ENCODE data around the gene FUT4.
"Not testable (repeated sequence)": the region's sequence is repeated elsewhere in the genome, so short reads cannot be mapped to it uniquely, and the experiment has no call there.

Gene FUT4

DNA sequence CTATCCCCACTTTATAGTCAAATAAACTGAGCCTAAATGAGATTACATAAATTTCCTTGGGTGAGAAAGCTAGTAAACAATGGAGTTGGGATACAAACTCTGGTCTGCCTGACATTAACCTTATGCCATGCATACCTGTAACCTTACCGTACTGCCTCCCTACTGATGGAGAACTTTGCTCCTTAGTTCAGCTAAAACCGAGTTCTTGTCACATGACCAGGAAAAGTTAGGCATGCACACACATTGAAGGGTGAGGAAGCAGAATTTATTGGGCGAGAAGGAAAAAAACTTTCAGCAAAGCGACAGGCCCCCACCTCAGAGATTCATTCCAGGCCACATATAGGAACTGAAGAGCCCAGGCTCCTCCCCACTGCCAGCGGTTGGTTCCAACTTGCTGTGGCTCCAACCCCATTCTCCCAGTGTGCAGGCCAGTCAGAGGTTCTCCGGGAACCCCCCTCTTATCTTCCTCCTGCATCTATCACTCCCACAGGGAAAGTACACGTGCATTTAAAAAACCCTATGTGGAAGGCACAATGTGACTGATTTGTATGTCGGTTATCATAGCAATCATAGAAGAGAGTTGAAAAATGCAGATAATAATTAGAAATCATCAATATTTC is 20.2 kb downstream of the FUT4 start:
- TF ChIP-seq GATA1 (IDR thresholded peaks at IDR 0.05; ENCODE audit: low read depth, low read length) (no peak), POLR2A (IDR thresholded peaks at IDR 0.05; ENCODE audit: low read length) (no peak)
- no peak for DNase-seq

DNA sequence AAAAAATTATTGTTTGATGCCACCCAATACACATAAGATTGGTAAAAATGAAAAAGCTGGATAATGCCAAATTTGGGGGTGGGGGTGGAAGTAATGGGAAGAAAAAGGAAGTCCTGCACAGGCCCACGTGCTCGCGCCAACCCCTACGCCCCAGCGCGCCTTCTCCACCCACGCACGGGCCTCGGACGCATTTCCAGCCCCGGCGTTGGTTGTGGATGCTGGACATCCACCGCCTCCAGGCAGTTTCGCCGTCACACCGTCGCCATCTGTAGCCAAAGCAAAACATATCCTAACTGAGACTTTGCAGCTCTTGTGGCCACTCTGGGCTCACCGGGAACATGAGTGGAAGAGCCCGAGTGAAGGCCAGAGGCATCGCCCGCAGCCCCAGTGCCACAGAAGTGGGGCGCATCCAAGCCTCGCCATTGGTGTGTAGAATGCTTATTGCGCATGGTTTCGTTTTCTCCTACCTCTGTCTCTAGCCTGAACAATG is 23.5 kb downstream of the FUT4 start, which contains the start of gene PIWIL4:
TSS of gene PIWIL4 (plus strand) at position 188 of the 490 bp plus-strand sequence. CDS start at position 339, 151 bp downstream.
- no peak for DNase-seq
- TF ChIP-seq GATA1 (IDR thresholded peaks at IDR 0.05; ENCODE audit: low read depth, low read length) (no peak), POLR2A (IDR thresholded peaks at IDR 0.05; ENCODE audit: low read length) (no peak)

DNA sequence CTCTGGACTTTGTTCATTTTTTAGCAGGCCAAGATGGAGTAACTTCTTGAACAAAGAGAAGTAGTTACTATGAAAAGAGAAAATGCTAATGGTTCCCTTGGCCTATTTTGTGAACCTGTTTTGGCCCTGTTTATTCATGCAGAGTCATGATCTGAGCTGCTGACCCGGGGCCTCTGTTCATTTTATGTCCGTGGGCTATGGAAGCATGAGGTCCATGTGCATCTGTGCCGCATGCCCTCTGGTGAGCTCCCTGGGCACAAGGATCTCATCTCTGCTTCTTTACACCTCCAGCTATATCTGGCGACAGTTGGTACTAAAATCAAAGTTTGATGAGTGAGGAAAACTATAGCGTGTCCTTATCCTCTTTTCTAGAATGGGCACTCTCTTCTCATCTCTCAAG is 24.5 kb downstream of the FUT4 start:
- TF ChIP-seq POLR2A (IDR thresholded peaks at IDR 0.05; ENCODE audit: low read length): no peak
- TF ChIP-seq GATA1 (IDR thresholded peaks at IDR 0.05; ENCODE audit: low read depth, low read length): no peak
- no peak for DNase-seq

DNA sequence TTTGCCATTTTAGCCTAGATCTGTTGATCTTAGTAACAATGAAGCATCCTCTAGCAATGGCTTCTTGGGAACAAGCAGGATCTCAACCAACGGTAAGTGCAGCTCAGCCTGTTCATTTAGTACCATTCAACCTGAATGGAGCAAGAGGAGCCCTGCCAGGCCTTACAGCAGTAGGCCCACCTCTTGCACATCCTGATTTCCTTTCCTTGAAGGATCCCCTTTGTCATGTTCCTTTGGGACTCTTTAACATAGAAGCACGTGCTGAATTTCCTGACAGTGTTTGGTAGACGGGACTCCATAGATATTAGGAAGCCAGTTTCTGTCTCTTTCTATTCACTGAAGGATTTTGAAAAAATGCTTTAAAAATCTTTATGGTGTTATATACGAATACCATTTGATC is 25.0 kb downstream of the FUT4 start:
- no peak for DNase-seq
- TF ChIP-seq POLR2A (IDR thresholded peaks at IDR 0.05; ENCODE audit: low read length) (no peak), GATA1 (IDR thresholded peaks at IDR 0.05; ENCODE audit: low read depth, low read length) (no peak)

DNA sequence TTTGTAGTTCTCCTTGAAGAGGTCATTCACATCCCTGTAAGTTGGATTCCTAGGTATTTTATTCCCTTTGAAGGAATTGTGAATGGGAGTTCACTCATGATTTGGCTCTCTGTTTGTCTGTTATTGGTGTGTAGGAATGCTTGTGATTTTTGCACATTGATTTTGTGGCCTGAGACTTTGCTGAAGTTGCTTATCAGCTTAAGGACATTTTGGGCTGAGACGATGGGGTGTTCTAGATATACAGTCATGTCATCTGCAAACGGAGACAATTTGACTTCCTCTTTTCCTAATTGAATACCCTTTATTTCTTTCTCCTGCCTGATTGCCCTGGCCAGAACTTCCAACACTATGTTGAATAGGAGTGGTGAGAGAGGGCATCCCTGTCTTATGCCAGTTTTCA is 29.3 kb downstream of the FUT4 start:
- not testable (repeated sequence) for DNase-seq

DNA sequence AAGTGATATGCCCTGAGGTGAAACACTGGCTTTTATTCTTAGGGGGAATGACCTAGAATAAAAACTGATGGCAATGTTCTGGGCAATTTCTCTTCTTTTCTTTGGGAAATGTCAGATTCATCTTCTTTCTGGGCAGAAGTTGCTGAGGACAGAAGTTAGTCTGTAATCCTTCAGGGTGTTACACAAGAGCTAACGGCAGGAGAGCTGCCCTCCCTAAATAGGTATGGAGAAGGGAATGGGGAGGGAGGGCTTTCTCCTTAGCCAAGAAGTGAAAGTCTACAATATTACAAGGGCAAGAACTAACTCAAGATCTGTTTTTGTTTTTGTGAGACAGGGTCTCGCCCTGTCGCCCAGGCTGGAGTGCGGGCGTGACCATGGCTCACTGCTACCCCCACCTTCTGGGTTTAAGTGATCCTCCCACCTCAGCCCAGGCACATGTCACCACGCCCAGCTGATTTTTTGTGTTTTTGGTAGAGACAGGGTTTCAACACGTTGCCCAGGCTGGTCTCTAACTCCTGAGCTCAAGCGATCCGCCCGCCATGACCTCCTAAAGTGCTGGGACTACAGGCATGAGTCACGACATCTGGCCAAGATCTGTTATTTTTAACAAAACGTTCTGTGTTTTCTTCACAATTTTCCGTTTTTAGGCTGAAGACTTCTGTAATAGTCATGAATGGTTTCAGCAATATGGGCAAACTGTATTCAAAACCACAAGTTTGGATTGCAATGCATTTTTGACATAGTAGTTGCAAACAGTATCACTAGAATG is 30.7 kb downstream of the FUT4 start:
- TF ChIP-seq GATA1 (IDR thresholded peaks at IDR 0.05; ENCODE audit: low read depth, low read length): no peak
- no peak for TF ChIP-seq POLR2A (IDR thresholded peaks at IDR 0.05; ENCODE audit: low read length)
- DNase-seq: no peak

DNA sequence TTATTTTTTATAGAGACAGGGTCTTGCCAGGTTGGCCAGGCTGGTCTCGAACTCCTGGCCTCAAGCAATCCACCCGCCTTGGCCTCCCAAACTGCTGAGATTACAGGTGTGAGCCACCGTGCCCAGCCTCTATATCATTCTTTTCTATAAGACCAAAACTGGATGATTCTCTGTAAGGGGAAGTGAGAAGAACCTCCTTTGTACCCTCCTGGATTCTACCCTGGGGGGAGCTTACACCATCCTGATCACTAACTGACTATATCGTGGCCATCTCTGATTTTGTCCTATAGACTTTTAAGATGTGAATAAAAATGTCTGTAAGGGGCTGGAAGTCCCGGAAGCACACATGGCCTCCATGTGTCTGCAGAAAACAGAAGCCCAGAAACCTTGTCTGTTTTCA is 32.6 kb downstream of the FUT4 start:
- DNase-seq: no peak
- TF ChIP-seq GATA1 (IDR thresholded peaks at IDR 0.05; ENCODE audit: low read depth, low read length) (no peak), POLR2A (IDR thresholded peaks at IDR 0.05; ENCODE audit: low read length) (no peak)

DNA sequence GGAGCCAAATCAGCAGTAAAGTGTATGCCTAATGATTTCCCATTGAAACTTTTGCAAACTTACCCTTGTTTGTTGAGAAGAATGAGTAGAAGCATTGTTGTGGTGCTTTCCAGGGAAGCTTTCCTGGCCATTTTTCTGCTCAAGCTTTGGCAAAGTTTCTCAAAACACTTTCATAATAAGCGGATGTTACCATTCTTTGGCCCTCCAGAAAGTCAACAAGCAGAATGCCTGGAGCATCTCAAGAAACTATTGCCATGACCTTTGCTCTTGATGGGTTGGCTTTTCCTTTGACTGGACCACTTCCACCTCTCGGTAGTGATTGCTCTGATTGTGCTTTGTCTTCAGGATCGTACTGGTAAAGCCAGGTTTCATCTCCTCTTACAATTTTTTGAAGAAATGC is 34.1 kb downstream of the FUT4 start:
- no peak for DNase-seq
- TF ChIP-seq GATA1 (IDR thresholded peaks at IDR 0.05; ENCODE audit: low read depth, low read length) (no peak), POLR2A (IDR thresholded peaks at IDR 0.05; ENCODE audit: low read length) (no peak)

DNA sequence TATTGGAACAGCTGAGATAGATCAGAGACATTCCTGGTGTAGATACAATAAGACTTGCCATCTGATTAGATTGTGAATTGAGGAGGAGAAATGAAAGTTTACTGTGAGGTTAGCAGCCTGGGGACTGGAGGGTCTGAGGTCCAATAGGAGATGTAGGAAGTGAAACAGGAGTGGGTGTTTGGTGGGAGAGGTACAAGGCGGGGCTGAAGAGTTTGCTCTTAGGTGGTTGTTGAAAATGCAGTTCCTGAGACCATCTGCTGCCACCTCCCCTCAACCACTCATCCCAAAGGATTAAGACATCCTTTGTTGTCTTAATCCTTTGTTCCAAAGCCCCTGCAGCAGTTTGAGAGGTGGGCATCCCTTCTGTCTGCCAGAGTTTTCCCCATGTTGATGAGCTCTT is 38.2 kb downstream of the FUT4 start:
- DNase-seq: no peak
- TF ChIP-seq GATA1 (IDR thresholded peaks at IDR 0.05; ENCODE audit: low read depth, low read length) (no peak), POLR2A (IDR thresholded peaks at IDR 0.05; ENCODE audit: low read length) (no peak)

DNA sequence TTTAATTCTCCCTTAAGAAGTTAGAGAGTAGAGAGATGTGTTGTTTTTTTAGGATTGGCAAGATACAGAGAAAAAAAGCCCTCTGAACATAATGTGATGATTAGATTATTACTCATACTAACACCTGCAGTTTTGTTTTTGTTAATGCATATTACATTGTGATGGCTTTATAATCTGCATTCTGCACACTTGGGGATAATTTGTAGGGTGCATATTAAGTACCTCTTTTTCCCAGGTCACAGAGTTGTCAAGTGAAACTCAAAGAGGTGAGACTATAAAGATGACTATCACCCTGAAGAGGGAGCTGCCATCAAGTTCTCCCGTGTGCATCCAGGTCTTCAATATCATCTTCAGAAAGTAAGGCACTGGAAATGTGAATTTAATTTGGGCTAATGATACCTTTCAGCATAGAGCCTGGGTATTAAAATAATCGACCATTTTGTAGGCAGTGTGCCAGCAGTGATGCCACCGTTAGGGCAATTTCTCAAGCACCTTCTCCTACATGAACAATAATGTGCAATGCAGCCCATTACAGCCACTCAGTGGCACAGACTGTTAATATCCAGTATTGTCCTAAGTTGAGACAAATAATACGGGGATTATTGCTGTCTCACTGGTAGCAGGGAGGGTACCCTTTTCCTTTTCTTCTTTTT is 39.6 kb downstream of the FUT4 start:
- no peak for DNase-seq

DNA sequence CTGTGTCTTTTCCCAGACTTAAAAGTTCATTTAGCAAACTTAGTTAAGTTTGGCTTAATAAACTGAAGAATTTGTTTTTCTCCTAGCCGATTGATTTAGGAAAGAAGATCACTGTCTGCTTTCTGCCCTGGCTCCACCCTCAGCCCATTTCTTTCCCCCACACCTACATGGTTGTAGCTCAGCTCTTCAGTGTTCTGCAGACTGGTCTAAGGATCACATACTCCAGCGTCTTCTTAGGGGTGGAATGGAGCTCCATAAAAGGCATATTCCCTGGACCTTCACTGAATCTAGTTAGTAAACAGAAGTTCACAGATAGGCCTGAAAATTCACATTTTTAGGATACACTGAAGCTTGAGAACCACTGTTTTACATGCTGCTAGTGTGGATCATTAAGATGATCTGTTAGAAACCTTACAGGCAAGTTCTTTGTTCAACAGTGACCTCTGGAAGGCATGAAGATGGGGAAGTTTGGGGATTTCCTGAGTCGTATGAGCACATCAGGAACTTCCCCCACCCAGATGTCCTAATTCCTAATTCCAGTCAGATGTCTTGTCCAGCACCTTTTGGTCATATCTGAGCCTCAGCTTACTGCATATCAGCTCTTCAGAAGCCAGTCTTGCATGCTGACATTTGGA is 40.3 kb downstream of the FUT4 start:
- no peak for DNase-seq
- TF ChIP-seq POLR2A (IDR thresholded peaks at IDR 0.05; ENCODE audit: low read length): no peak
- TF ChIP-seq GATA1 (IDR thresholded peaks at IDR 0.05; ENCODE audit: low read depth, low read length): no peak

More for the DNA sequence above, 39.6 kb downstream of the FUT4 start:
- TF ChIP-seq POLR2A (IDR thresholded peaks at IDR 0.05; ENCODE audit: low read length): no peak
- no peak for TF ChIP-seq GATA1 (IDR thresholded peaks at IDR 0.05; ENCODE audit: low read depth, low read length)

DNA sequence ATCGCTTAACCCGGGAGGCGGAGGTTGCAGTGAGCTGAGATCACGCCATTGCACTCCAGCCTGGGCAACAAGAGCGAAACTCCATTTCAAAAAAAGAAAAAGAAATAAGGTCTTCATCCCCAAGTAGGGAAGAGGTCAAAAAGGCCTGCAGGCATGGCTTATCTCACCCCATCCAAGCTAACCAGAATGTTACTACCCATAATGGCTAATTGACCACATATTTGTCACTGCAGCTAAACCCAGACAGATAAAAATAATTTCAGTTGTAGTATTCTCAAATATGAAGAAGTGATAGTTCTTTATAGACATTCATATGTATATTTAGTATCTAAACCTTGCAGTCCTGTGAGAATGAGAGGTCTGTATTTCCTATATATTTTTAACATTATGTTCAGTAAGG is 41.3 kb downstream of the FUT4 start:
- TF ChIP-seq POLR2A (IDR thresholded peaks at IDR 0.05; ENCODE audit: low read length) (no peak), GATA1 (IDR thresholded peaks at IDR 0.05; ENCODE audit: low read depth, low read length) (no peak)
- no peak for DNase-seq

DNA sequence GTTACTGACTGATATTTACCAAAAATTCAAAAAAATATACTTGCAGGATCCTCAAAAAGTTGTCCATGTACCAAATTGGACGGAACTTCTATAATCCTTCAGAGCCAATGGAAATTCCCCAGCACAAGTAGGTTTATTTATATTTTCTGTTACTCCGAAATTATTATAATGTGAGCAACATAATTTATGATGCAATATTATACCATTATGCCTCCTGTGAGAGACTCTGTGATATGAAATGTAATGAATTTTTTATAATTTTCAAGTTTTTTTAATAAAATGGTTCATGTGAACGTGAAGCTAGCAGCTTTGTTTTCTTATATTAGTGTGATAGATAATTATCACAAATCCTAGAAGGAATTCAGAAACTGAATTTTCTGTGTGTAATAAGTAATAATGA is 41.7 kb downstream of the FUT4 start:
- TF ChIP-seq GATA1 (IDR thresholded peaks at IDR 0.05; ENCODE audit: low read depth, low read length): no peak
- no peak for TF ChIP-seq POLR2A (IDR thresholded peaks at IDR 0.05; ENCODE audit: low read length)
- DNase-seq: no peak

DNA sequence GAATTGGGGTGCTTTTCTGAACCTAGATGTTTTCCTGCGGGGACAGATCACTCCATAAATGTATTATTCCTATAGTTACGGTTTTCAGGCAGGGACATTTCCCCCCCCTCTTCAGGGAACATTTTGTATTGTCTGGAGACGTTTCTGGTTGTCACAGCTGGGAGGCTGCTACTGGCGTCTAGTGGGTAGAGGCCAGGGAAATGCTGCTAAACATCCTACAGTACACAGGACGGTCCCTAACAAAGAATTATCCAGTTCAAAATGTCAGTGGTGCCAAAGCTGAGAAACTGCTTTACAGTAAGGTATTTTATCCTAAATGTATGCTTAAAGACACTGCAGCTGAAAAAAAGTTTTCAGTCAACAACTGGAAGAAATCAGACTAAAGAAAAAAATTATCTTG is 42.8 kb downstream of the FUT4 start:
- DNase-seq: no peak
- TF ChIP-seq GATA1 (IDR thresholded peaks at IDR 0.05; ENCODE audit: low read depth, low read length) (no peak), POLR2A (IDR thresholded peaks at IDR 0.05; ENCODE audit: low read length) (no peak)
